Subcutaneous adipose tissue (tissue), 4 donors: ENCODE measurements around the gene DLST. TPM values are rescaled to one million over a fixed set of nuclear protein-coding genes. Genes with fewer than 3 reads are reported as not detected.

ENCODE experiments used
- CTCF ChIP-seq: fragments of 450-650 bp; IDR thresholded peaks from one replicate; pipeline ENCODE4 v1.5.1; 2016; ENCODE audit warnings: low read depth, mild to moderate bottlenecking, control low read depth, antibody characterized with exemption, moderate library complexity
- total RNA-seq, 4 donors: library from RNA; depleted of rRNA; stranded (reverse); fragments of >200 nt; gene quantifications; one replicate each; pipeline ENCODE4 v1.1.0, GENCODE V29; 2016

Gene DLST
- total RNA-seq, 4 donors from 2014 or later, result 91.8 to 152 (median 109) TPM

- no peak for TF ChIP-seq CTCF
Observed at GRCh38 chr14:74935360-74935680, 53.6 kb downstream of the DLST start.

GRCh38 chr14:74936151-74936550 is 54.4 kb downstream of the DLST start:
- TF ChIP-seq CTCF, result no peak

DNA sequence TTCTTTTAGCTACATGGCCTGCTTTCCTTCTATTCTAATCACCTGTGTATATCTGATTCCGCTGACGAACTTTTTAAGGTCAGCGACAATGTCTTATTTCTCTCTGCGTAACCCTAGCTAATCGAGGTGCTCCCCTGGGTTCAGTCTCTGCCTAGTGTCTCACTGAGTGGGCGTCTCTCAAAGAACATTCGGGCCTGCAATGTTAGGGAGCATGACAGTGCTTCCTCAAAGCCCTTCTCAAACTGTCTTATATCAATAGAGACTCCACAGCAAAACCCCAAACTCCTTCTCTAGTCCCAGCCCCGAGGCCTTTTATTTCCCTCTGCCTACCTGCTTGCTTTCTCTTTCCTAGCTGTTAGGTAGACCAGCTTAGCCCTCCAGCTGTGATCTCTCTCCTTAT is 55.0 kb downstream of the DLST start:
- no peak for TF ChIP-seq CTCF

DNA sequence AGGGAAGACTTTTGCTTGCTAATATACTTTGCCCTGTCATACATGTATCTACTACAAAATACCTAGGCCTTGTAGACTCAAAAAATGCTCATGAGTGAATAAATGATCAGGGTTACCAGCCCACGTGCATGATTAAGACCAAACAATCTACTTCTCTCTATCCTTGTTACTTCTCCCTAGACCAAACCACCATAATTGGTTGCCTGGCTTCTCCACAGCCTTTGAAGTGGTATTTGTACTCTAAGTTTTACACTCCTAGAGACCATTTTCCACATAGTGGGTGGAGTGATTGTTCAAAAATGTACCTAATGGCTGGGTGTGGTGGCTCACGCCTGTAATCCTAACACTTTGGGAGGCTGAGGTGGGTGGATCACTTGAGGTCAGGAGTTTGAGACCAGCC is 55.5 kb downstream of the DLST start:
- no peak for TF ChIP-seq CTCF

- TF ChIP-seq CTCF, result no peak
Observed at GRCh38 chr14:74938531-74939495, 57.1 kb downstream of the DLST start.

GRCh38 chr14:74940956-74941565 is 59.3 kb downstream of the DLST start:
- no peak for TF ChIP-seq CTCF

- TF ChIP-seq CTCF, result no peak
Observed at GRCh38 chr14:74941676-74942097, 60.0 kb downstream of the DLST start.
